Stimulated activated CD4-positive, alpha-beta T cell treated with anti-CD3 and anti-CD28 coated beads, TNF-alpha, amount 100 ng/mL, for 24 hours (primary cell): ENCODE results near the gene PRSS12.

Experiments
- DNase-seq, 3 experiments: peaks; one replicate each; pipeline ENCODE4 v3.0.0-alpha.2; 2020; ENCODE audit warnings: low read depth in 3 of 3

PRSS12 gene

DNA sequence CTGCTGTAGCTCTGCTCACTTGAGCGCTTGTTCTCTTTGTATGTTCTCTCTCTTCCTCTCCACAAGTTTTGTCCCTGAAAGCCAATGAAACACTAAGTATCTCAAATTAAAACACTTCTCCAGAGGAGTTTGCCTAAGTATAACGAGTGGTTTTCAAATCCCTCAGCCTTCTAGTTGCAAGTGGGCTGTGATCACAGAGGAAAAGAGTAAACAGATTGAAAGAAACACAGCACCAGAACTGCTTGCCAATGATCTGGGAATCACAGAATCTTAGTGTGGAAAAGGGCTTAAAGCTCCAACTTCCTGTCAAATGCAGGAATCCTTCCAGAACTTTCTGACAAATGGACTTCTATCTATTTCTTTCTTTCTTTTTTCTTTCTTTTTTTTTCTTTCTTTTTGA, 4.8 kb upstream of the PRSS12 start:
- no peak for DNase-seq

DNA sequence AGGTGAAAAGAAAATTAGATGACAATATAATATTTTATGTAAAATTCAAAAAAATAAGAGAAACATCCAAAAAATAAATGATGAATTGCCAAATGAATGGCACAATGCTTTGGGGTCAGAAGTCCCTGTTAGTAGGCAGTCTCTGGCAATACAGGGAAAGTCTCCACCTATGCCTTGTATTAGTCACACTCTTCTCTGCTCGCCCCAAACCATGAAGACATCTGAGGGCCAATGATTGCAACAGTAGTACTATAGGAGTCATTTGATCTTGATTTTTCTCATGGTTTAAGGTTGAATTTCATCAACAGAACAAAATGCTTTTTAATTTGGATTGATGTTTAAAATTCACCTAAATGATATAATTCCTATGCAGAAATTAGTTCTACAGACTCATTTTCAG, 3.9 kb upstream of the PRSS12 start:
- no peak for DNase-seq

- no peak for DNase-seq
These were observed 3.3 kb upstream of the PRSS12 start for GRCh38 chr4:118356111-118356510.

GRCh38 chr4:118354913-118355312, 2.1 kb upstream of the PRSS12 start:
- DNase-seq = no peak

DNA sequence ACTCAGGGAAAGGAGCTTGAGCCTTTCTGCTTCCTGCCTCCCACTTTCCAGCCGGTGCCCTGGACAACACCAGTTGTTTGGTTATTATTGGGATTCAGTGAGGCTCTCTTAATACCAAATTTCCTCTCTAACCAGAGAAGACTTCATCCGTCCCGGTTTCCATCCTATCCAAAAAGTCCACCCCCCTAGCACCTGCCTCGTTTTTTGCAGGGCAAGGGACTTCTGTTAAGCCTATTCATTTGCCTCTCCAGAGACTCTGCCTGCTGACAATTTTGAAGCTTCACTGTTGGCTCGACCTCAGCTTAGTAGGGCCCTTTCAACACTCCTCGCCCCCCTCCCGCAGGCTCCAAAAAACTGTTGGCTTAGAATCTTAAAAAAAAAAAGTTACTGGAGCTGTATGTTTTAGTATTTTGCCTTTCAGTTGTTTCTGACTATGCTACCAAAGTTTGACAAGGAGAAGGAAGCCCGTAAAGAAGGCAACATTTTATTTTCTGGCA, 779 bp upstream of the PRSS12 start:
- DNase-seq = no peak

- DNase-seq = peak in 1 of 3 experiments; percentile 1
These were observed 664 bp downstream of the PRSS12 start for GRCh38 chr4:118351851-118352827.

DNA sequence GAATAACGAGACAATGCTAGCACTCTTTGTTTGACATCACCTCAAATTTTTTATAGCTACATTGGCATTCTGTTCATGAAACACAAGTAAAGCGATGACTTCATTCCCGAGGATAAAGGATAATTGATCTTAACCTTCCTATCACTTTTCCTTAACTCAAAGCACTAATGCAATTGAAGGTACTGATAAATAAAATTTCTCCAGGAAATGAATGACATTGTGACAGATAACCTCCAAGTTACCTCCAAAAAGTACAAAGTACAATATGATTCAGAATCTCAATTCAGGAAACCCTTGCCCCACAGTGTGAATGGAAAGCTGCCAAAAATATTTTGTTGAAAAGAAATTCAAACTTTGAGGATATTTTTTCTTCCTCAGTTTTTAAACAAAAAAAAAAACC, 1.8 kb downstream of the PRSS12 start:
- DNase-seq = no peak

- DNase-seq = no peak
These were observed 3.9 kb downstream of the PRSS12 start for GRCh38 chr4:118348886-118349285.

- no peak for DNase-seq
These were observed 6.3 kb downstream of the PRSS12 start for GRCh38 chr4:118346495-118346894.

- DNase-seq = no peak
These were observed 7.0 kb downstream of the PRSS12 start for GRCh38 chr4:118345813-118346212.

DNA sequence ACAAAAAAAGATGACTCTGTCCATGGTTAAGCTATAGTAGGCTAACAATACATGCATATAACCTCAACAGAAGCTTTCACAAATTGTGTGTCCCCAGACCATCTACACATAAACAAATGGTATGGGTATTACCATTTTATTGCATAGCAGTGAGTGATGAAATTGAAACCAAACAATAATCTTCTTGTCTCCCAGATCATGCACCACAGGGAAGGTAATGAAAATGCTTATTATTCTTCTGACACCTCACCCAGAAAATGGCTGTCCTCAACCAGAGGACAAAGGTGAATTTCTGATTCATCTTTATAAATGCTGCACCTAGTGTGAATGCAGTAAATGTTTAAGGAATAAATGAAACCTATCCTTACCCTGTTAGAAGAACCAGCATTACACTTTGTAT, 8.0 kb downstream of the PRSS12 start:
- DNase-seq = no peak

DNA sequence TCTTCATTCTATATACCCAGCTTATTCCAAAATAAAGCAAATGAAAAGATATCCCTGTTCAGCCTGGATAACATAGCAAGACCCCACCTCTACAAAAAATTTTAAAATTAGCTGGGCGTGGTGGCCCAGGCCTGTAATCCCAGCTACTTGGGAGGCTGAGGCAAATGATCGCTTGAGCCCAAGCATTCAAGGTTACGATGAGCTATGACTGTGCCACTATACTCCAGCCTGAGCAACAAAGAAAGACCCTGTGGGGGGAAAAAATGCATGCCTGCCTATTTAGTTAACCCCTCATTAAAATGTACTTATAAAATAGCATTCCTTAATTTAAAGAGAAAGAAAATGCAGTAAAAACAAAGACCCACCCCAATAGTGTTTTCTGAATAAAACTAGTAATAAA, 9.3 kb downstream of the PRSS12 start:
- no peak for DNase-seq

DNA sequence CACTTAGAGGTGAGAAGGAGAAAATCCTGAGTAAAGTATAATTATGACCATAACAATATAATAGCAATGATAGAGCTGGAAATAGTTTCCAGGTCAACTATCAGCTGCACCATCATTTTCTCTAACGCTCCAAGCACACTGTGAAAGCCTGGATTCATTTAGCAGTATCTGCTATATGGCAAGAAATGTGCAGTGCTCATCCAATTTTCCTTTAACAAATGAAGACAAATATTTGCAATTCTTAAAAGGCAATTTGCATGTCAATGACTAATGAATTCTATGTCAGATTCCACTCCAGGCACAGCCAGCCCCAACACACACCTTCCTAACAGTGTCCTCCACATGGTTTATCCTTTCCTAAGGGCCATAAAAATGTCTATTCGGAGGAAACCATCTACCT, 12.7 kb downstream of the PRSS12 start:
- no peak for DNase-seq

DNA sequence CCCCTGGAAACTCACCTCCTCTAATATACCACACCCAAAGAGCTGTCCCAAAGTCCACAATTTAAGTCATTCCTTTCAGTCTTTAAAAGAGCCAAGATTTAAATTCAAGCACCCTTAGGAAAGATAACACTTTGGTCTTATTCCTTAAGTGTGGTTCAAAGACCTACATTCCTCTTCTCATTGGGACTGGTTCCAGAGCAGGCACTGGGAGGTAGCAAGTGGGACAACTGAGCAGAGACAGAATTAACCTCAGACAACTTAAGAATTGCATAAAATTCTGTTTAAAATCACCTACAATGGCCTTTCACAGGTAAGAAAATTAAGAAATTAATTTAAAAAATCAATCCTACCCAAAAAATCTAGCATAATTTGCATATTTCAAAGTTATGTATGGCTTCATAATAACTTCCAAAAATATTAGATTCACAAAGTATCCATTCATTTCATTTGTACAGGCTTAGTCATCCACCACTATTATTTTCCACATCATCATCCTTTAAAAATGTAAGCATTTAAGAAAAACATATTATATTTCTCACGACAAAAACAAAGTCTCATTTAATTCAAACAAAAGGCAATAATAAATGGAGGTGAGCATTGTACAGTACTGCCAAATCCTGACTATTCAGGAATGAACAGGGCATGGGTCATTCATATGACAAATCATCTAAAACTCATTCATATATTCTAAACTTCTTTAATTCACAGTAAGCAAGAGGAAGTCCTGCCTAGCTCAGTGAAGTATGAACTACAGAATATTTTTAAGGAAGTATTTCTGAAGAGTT, 13.6 kb downstream of the PRSS12 start:
- no peak for DNase-seq

DNA sequence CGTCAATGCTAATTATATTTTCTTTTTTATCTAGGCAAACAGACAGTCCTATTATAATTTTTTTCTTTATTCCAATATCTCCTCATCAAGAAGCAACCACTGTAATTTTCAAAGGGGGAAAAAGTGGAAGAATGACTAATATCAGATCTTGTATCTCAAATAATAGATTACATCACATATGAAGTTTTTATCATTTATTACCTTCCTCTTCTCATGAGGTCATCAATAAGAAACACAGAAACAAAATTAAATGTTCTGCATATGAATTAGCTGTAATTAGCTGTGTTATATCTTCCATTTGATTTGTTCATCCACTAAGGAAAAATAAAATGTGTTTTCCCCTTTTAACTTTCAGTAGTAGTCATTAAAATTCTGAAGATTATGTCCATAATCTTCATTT, 14.3 kb downstream of the PRSS12 start:
- DNase-seq = no peak

- no peak for DNase-seq
These were observed 14.8 kb downstream of the PRSS12 start for GRCh38 chr4:118337954-118338353.

DNA sequence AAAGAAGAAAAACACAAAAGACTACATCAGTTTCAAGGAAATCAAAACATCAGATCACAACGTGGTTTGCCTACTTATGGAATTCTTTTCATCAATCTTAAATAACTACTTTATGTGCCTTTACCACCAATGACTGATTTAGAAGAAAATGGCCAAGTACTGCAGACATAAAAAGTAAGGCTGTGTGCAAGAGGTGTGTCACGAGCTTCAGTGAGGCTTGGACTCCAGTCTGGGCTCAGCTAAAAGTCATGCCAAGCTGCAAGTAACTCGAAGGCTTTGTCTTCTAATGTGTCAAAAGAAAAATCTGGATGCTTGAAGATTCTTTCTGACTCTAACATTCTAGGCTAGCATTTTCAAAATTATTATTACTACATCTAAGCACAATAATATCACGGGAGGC, 17.0 kb downstream of the PRSS12 start:
- no peak for DNase-seq

DNA sequence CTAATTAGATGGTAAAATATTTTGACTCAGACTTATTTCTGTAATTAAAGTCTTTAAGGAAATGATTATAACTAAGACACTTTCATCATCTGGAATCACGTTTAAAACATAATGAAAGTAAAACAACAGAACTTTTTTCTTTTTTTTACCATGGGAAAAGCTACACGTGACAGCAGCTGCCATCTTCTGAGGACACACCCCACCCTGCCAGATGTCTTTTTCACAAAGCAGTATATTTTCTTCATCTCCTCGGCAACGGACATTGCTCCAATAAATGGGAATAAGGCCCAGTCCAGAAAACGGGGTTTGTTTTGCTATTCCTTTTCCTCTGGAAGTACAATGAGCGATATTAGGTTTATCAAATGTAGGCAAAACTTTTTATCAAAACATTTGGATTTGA, 17.5 kb downstream of the PRSS12 start:
- DNase-seq = no peak

DNA sequence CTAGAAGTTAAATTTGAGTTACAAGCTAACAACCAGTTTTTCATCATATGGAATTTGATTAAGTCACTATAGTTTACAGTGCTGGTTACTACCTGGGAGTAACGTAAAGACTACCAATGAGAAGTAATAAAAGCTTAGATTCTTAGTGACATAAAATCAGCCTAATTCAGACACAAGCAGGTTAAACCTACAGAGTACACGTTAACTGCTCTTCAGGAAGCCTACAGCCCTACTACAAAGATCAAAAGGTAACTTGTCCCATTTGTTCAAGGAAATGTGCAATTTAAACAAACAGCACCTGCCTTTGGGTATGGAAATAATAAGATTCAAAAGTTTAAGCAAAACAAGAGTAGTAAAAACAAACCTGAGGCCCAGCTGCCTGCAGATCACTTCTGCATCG, 21.5 kb downstream of the PRSS12 start:
- no peak for DNase-seq

- DNase-seq = no peak
These were observed 23.0 kb downstream of the PRSS12 start for GRCh38 chr4:118329849-118330248.

- DNase-seq = no peak
These were observed 25.1 kb downstream of the PRSS12 start for GRCh38 chr4:118327554-118328241.

DNA sequence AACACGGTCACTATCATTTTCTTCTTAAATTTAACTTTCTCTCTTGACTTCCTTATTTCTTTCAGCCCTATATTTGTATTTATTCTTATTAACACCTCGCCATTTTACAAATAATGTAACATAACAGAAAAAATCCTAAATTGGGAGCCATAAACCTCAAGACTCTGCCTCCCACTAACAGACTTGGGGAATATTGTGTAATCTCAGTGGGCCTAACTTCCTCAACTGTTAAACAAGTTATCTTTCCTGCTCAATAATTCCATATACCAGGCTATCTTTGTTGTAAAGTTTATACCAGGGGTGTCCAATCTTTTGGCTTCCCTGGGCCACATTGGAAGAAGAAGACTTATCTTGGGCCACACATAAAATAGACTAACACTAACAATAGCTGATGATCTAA, 26.2 kb downstream of the PRSS12 start:
- DNase-seq = no peak
